Peyer's patch (tissue), 4 donors: ENCODE measurements around the gene SLC22A3. TPM values are rescaled to one million over a fixed set of nuclear protein-coding genes. Genes with fewer than 3 reads are reported as not detected.
"Not testable (repeated sequence)": the region's sequence is repeated elsewhere in the genome, so short reads cannot be mapped to it uniquely, and the experiment has no call there.

Experiments used
- DNase-seq, 3 donors: peaks; one replicate each; pipeline ENCODE4 v3.0.0-alpha.2; 2017 to 2019
- H3K27ac ChIP-seq, 4 donors: fragments of 200-600 bp; sonication (generic); one replicate each; pipeline ENCODE4 v1.5.1; 2016 to 2019
- H3K27me3 ChIP-seq, 2 donors: fragments of 200-600 bp; sonication (generic); one replicate each; pipeline ENCODE4 v1.5.1; 2019
- H3K36me3 ChIP-seq, 3 donors: fragments of 200-600 bp; sonication (generic); one replicate each; pipeline ENCODE4 v1.5.1; 2016 to 2019
- H3K4me1 ChIP-seq, 4 donors: fragments of 200-600 bp; sonication (generic); one replicate each; pipeline ENCODE4 v1.5.1; 2016 to 2019
- H3K4me3 ChIP-seq, 4 donors: fragments of 200-600 bp; sonication (generic); 1 replicate in 3 of 4; 2 replicates in 1 of 4; pipeline ENCODE4 v1.5.1; 2016 to 2019; ENCODE audit warnings: mild to moderate bottlenecking in 1 of 4
- H3K9me3 ChIP-seq, 4 donors: fragments of 200-600 bp; sonication (generic); one replicate each; pipeline ENCODE4 v1.5.1; 2016 to 2019; ENCODE audit warnings: mild to moderate bottlenecking in 1 of 4
- POLR2A ChIP-seq, 2 donors: fragments of 450-650 bp; IDR thresholded peaks; one replicate each; pipeline ENCODE4 v1.5.1; 2017; ENCODE audit warnings: antibody characterized with exemption in 2 of 2, mild to moderate bottlenecking in 2 of 2, moderate library complexity in 2 of 2
- total RNA-seq, 4 donors: library from RNA; depleted of rRNA; stranded (reverse); fragments of >200 nt; gene quantifications; one replicate each; pipeline ENCODE4 v1.1.0, GENCODE V29; 2016
- TF ChIP-seq, protein P1 (sequence below), 6 experiments: fragments of 450-650 bp in 4 of 6; fragments of 200-600 bp in 2 of 6; sonication (generic) in 1 of 6; IDR thresholded peaks; one replicate each; pipeline ENCODE4 v1.5.1; 2017 to 2019; ENCODE audit warnings: antibody characterized with exemption in 6 of 6, mild to moderate bottlenecking in 3 of 6, moderate library complexity in 1 of 6

Gene SLC22A3, protein sequence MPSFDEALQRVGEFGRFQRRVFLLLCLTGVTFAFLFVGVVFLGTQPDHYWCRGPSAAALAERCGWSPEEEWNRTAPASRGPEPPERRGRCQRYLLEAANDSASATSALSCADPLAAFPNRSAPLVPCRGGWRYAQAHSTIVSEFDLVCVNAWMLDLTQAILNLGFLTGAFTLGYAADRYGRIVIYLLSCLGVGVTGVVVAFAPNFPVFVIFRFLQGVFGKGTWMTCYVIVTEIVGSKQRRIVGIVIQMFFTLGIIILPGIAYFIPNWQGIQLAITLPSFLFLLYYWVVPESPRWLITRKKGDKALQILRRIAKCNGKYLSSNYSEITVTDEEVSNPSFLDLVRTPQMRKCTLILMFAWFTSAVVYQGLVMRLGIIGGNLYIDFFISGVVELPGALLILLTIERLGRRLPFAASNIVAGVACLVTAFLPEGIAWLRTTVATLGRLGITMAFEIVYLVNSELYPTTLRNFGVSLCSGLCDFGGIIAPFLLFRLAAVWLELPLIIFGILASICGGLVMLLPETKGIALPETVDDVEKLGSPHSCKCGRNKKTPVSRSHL
- total RNA-seq = 10 to 100 TPM in 1 of 4 donors, 1 to 10 TPM in 3; 2.5 to 10.6 (median 8.9) TPM

DNA sequence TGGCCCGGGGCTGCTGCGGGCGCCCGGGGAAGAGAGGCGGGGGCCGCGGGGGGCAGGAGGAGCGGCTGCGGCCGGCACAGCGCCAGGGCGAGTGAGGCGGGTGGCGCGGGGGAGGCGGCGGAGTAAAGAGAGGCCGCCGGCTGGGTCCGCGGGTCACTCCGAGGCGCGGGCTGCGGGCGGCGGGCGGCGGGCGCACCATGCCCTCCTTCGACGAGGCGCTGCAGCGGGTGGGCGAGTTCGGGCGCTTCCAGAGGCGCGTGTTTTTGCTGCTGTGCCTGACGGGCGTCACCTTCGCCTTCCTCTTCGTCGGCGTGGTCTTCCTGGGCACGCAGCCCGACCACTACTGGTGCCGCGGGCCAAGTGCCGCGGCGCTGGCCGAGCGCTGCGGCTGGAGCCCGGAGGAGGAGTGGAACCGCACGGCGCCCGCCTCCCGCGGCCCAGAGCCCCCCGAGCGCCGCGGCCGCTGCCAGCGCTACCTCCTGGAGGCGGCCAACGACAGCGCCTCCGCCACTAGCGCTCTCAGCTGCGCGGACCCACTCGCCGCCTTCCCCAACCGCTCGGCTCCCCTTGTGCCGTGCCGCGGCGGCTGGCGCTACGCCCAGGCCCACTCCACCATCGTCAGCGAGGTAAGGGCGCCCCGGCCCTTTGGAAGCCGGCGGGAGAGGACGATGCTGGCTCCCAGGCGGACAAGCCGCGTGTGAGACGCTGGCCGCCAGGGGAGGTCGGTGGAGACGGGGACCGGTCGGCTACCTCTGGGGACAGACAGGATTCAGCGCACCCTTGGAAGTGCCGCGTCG, at the start of gene SLC22A3:
Gene SLC22A3 (plus strand): TSS at position 156 of the 797 bp plus-strand sequence. CDS start 42 bp downstream, at position 198.
- peak in 2 of 3 donors; percentile 56 to 76 for DNase-seq
- H3K27ac ChIP-seq = peak within 1 kb of the TSS; percentile 40 to 74 (median 58)
- TF ChIP-seq POLR2A (IDR thresholded peaks at IDR 0.05) = no peak
- TF ChIP-seq, protein P1, sequence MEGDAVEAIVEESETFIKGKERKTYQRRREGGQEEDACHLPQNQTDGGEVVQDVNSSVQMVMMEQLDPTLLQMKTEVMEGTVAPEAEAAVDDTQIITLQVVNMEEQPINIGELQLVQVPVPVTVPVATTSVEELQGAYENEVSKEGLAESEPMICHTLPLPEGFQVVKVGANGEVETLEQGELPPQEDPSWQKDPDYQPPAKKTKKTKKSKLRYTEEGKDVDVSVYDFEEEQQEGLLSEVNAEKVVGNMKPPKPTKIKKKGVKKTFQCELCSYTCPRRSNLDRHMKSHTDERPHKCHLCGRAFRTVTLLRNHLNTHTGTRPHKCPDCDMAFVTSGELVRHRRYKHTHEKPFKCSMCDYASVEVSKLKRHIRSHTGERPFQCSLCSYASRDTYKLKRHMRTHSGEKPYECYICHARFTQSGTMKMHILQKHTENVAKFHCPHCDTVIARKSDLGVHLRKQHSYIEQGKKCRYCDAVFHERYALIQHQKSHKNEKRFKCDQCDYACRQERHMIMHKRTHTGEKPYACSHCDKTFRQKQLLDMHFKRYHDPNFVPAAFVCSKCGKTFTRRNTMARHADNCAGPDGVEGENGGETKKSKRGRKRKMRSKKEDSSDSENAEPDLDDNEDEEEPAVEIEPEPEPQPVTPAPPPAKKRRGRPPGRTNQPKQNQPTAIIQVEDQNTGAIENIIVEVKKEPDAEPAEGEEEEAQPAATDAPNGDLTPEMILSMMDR (IDR thresholded peaks at IDR 0.05) = peak in 3 of 6 experiments; percentile 36 to 45 (median 37)

DNA sequence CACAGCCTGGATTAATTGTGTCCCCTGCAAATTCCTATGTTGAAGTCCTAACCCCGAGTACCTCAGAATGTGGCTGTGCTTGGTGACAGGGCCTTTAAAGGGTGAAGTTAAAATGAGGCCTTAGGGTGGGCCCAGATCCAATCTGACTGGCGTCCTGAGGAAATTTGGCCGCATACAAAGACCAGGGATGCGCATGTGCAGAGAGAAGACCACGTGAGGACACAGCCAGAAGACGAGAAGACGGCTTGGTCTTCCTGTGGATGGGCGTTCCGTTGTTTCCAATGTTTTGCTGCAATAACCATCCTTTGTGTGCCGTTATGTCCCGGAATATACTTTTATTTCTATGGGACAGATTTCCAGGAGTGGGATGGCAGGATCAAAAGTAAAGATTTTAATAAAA, 48.6 kb upstream of the SLC22A3 start:
- no peak for DNase-seq
- Histone ChIP-seq H3K4me1 (peaks cover 0 to 11% (median 2%) of the 10 kb centered on the region in 4 donors), H3K36me3 (no peaks in the 10 kb centered on the region), H3K4me3 (peak overlapping the region in 1 of 4 donors; percentile 15), H3K27me3 (no peaks in the 10 kb centered on the region), H3K9me3 (no peaks in the 10 kb centered on the region), H3K27ac (peak overlapping the region in 3 of 4 donors; percentile 59 to 92 (median 85))
- TF ChIP-seq, protein P1 (IDR thresholded peaks at IDR 0.05) = no peak
- TF ChIP-seq POLR2A (IDR thresholded peaks at IDR 0.05) = no peak

More for the DNA sequence above, at the start of gene SLC22A3:
- Histone ChIP-seq H3K36me3 (no peaks in the 10 kb centered on the region), H3K9me3 (no peaks in the 10 kb centered on the region), H3K27me3 (no peaks in the 10 kb centered on the region), H3K4me1 (peaks cover 0 to 9% (median 0%) of the 10 kb centered on the region in 4 donors), H3K4me3 (peak within 1 kb of the TSS; percentile 30 to 70 (median 52))

DNA sequence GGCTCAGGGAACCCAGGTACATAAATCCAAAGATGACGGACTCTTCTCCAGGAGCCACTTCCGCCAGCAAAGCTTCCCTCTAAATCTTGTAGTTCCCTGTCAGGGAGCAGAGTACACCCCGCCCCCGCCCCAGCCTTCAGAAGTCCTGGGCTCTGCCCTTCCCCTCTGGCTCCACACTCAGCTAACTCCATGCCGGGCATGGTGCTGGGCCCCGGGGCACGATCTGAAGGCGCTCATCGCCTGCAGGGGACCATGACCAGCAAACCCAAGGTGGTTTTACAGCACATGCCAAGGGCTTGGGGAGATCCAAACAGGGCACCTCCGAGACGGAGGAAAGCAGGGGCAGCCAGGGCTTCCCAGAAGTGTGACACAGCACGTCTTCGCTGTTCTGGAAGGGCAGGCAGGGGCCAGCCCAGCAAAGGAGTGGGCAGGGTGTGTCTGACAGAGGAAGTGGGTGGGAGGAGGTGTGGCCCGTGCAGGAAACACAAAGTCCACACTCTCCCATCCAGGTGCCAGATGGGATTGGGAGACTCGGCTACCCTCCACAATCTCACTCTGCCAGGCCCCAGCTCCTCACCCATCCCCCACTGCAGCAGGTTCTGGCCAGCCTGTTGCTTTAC, 48.0 kb upstream of the SLC22A3 start:
- Histone ChIP-seq H3K27me3 (no peaks in the 10 kb centered on the region), H3K4me3 (peak overlapping the region in 2 of 4 donors; percentile 15 to 41), H3K4me1 (peaks cover 0 to 11% (median 2%) of the 10 kb centered on the region in 4 donors), H3K36me3 (no peaks in the 10 kb centered on the region), H3K9me3 (no peaks in the 10 kb centered on the region), H3K27ac (peak overlapping the region in 3 of 4 donors; percentile 59 to 92 (median 85))
- peak; percentile 58 to 60 for TF ChIP-seq POLR2A (IDR thresholded peaks at IDR 0.05)
- TF ChIP-seq, protein P1 (IDR thresholded peaks at IDR 0.05) = peak in 1 of 6 experiments; percentile 2
- DNase-seq = peak in 2 of 3 donors; percentile 87 to 88

DNA sequence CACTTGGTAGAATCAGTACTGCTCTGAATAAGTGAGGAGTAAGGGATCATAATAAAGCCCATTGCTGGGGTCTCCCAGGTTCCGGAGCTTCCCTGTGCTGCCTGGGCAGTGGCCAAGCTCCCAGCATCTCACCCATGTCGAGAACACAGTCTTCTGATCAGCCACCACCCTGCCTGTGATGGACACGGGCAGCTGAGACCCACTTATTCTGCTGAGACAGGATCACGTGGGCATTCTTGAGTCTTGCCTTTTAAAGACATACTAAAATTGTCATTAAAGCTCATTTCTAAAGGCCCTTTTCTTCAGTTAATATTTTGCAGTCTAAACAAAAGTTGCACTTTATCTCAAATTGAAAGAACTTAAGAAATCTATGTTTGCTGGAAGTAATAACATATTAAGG, 46.8 kb upstream of the SLC22A3 start:
- no peak for DNase-seq
- Histone ChIP-seq H3K27me3 (no peaks in the 10 kb centered on the region), H3K4me1 (peaks cover 0 to 11% (median 2%) of the 10 kb centered on the region in 4 donors), H3K27ac (peak overlapping the region in 1 of 4 donors; percentile 92), H3K36me3 (no peaks in the 10 kb centered on the region), H3K4me3 (no peak overlapping the region), H3K9me3 (no peaks in the 10 kb centered on the region)
- TF ChIP-seq, protein P1 (IDR thresholded peaks at IDR 0.05) = no peak
- TF ChIP-seq POLR2A (IDR thresholded peaks at IDR 0.05) = no peak

DNA sequence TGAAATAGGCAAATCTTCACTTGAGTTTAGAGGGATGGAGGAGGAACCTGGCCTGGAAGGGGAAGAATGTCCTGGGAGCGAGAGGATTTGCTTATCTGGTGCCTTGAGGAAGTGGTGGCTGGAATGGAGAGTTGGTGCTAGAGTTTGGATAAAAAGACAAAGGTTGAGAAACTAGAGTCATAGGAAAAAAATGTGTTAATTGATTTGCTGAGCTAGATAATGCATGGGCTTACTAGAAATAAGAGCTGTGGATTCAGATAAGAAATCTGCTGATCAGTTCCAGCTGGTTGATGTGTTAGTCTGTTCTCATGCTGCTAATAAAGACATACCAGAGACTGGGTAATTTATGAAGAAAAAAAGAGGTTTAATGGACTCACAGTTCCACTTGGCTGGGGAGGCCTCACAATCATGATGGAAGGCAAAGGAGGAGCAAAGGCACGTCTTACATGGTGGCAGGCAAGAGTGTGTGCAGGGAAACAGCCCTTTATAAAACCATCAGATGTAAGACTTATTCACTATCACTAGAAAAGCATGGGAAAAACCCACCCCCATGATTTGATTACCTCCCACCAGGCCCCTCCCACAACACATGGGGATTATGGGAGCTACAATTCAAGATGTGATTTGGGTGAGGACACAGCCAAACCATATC, 45.6 kb upstream of the SLC22A3 start:
- peaks cover 0 to 11% (median 2%) of the 10 kb centered on the region in 4 donors for H3K4me1 ChIP-seq
- H3K27ac ChIP-seq = peak overlapping the region in 2 of 4 donors; percentile 25 to 45
- not testable (repeated sequence) for H3K36me3 ChIP-seq, H3K27me3 ChIP-seq, DNase-seq, H3K9me3 ChIP-seq, H3K4me3 ChIP-seq
